ENCODE measurements around the gene LMAN1L. TPM values are rescaled to one million over a fixed set of nuclear protein-coding genes. Genes with fewer than 3 reads are reported as not detected.

The LMAN1L gene
- total RNA-seq, 2 donors from 2014 or later, result not detected

GRCh38 chr15:74773731-74774252 lies 38.8 kb upstream of the LMAN1L start:
- intact Hi-C loops (cut with DNase I), result loop anchor here (5.0 kb wide), 1 partner anchor 179 kb away; no protein-coding TSS in a partner anchor
- no peaks in the 10 kb centered on the region for H3K27me3 ChIP-seq
- H3K9me3 ChIP-seq, result no peaks in the 10 kb centered on the region
- no peak overlapping the region for H3K4me3 ChIP-seq
- no peak overlapping the region for H3K27ac ChIP-seq
- DNase-seq (no peak), ATAC-seq (no peak)
- peaks cover 6% of the 10 kb centered on the region for H3K4me1 ChIP-seq
- TF ChIP-seq CTCF (IDR thresholded peaks at IDR 0.05) (no peak), POLR2A (IDR thresholded peaks at IDR 0.05) (no peak)
- WGBS, 2 donors, result 60 to 72% methylated on average over 4 to 5 of the region's 5 CpGs
- no peaks in the 10 kb centered on the region for H3K36me3 ChIP-seq (replicated peaks in 1 of 2; ENCODE audit: insufficient read depth in 1 of 2, low read depth in 2 of 2)

GRCh38 chr15:74775132-74775562 lies 37.5 kb upstream of the LMAN1L start:
- TF ChIP-seq CTCF (IDR thresholded peaks at IDR 0.05) (no peak), POLR2A (IDR thresholded peaks at IDR 0.05) (no peak)
- no peak for ATAC-seq
- 73 to 92% methylated on average over 3 to 5 of the region's 5 CpGs for WGBS, 2 donors
- Histone ChIP-seq H3K36me3 (replicated peaks in 1 of 2; ENCODE audit: insufficient read depth in 1 of 2, low read depth in 2 of 2) (no peaks in the 10 kb centered on the region), H3K4me3 (no peak overlapping the region), H3K27me3 (no peaks in the 10 kb centered on the region), H3K9me3 (no peaks in the 10 kb centered on the region), H3K4me1 (peaks cover 12% of the 10 kb centered on the region), H3K27ac (no peak overlapping the region)
- DNase-seq, result no peak
- intact Hi-C loops (cut with DNase I), result no loop called here

GRCh38 chr15:74775894-74776293 lies 36.7 kb upstream of the LMAN1L start:
- intact Hi-C loops (cut with DNase I), result no loop called here
- no peak for DNase-seq

GRCh38 chr15:74776821-74777768 lies 35.5 kb upstream of the LMAN1L start:
- DNase-seq (peak in 1 of 4 donors; percentile 24), ATAC-seq (no peak)
- Histone ChIP-seq H3K27ac (peak overlapping the region in 1 of 4 donors; percentile 57), H3K4me1 (peaks cover 21% of the 10 kb centered on the region), H3K27me3 (no peaks in the 10 kb centered on the region), H3K36me3 (replicated peaks in 1 of 2; ENCODE audit: insufficient read depth in 1 of 2, low read depth in 2 of 2) (no peaks in the 10 kb centered on the region), H3K4me3 (no peak overlapping the region), H3K9me3 (no peaks in the 10 kb centered on the region)
- WGBS, 2 donors, result 56 to 70% methylated on average over 9 to 13 of the region's 13 CpGs
- intact Hi-C loops (cut with DNase I), result no loop called here
- no peak for TF ChIP-seq POLR2A (IDR thresholded peaks at IDR 0.05)

More at GRCh38 chr15:74775894-74776293, 36.7 kb upstream of the LMAN1L start:
- H3K27me3 ChIP-seq, result no peaks in the 10 kb centered on the region
- no peak overlapping the region for H3K27ac ChIP-seq
- no peaks in the 10 kb centered on the region for H3K36me3 ChIP-seq (replicated peaks in 1 of 2; ENCODE audit: insufficient read depth in 1 of 2, low read depth in 2 of 2)
- H3K4me1 ChIP-seq, result peaks cover 17% of the 10 kb centered on the region
- no peak for ATAC-seq
- H3K4me3 ChIP-seq, result no peak overlapping the region
- H3K9me3 ChIP-seq, result no peaks in the 10 kb centered on the region
- 74 to 92% methylated on average over 4 of the region's 4 CpGs for WGBS, 2 donors
- no peak for TF ChIP-seq CTCF (IDR thresholded peaks at IDR 0.05)
- TF ChIP-seq POLR2A (IDR thresholded peaks at IDR 0.05), result no peak

- DNase-seq, result no peak
- Histone ChIP-seq H3K27me3 (no peaks in the 10 kb centered on the region), H3K4me3 (no peak overlapping the region), H3K4me1 (peaks cover 24% of the 10 kb centered on the region), H3K36me3 (replicated peaks in 1 of 2; ENCODE audit: insufficient read depth in 1 of 2, low read depth in 2 of 2) (no peaks in the 10 kb centered on the region), H3K9me3 (no peaks in the 10 kb centered on the region), H3K27ac (peak overlapping the region in 1 of 4 donors; percentile 57)
- no peak for ATAC-seq
- intact Hi-C loops (cut with DNase I), result no loop called here
- WGBS, 2 donors, result 82 to 91% methylated on average over 6 of the region's 6 CpGs
- TF ChIP-seq POLR2A (IDR thresholded peaks at IDR 0.05) (no peak), CTCF (IDR thresholded peaks at IDR 0.05) (no peak)
Observed at GRCh38 chr15:74777769-74778598, 34.7 kb upstream of the LMAN1L start.
